ENCODE measurements around the gene TPK1. TPM values are rescaled to one million over a fixed set of nuclear protein-coding genes. Genes with fewer than 3 reads are reported as not detected.

The TPK1 gene
- total and polyA plus RNA-seq, 2 of the 8 experiments (the other 6 are each of a cell fraction or from before 2014, with no cell fraction given): 1.9 to 2.7 TPM

- Histone ChIP-seq H3K79me1 (ENCODE audit: low read depth, low read length) (no peaks in the 10 kb centered on the region), H3K36me3 (ENCODE audit: control insufficient read depth in 2 of 4, insufficient read depth in 4 of 4, low read length in 3 of 4) (no peaks in the 10 kb centered on the region), H2BK15ac (ENCODE audit: low read length) (no peak overlapping the region), H2BK20ac (ENCODE audit: low read length) (no peak overlapping the region), H2AFZ (ENCODE audit: low read length) (no peak overlapping the region), H4K5ac (ENCODE audit: insufficient read length, low read depth, low read length) (no peak overlapping the region), H3K4me3 (ENCODE audit: extremely low read depth in 1 of 4, insufficient read depth in 2 of 4, low read depth in 3 of 4, low read length in 4 of 4) (no peak overlapping the region), H3K18ac (ENCODE audit: extremely low read depth, low read length) (no peak overlapping the region), H3K9me3 (ENCODE audit: insufficient read depth in 2 of 2, low read depth in 1 of 2, low read length in 1 of 2) (no peaks in the 10 kb centered on the region), H3K56ac (replicated peaks; ENCODE audit: insufficient read length, low read depth, low read length) (no peak overlapping the region), H3K27me3 (replicated peaks in 1 of 4; ENCODE audit: control insufficient read depth in 3 of 4, extremely low read depth in 1 of 4, insufficient read depth in 3 of 4, low read length in 3 of 4) (no peaks in the 10 kb centered on the region), H2BK12ac (ENCODE audit: low read depth, low read length) (no peak overlapping the region), H3K27ac (ENCODE audit: low read depth, low read length) (no peak overlapping the region), H3K79me2 (ENCODE audit: control insufficient read depth in 1 of 2, insufficient read depth in 2 of 2, low read length in 2 of 2) (no peaks in the 10 kb centered on the region), H3K4ac (replicated peaks; ENCODE audit: insufficient read length, low read depth, low read length) (no peak overlapping the region), H3K4me2 (ENCODE audit: insufficient read depth in 1 of 2, low read depth in 2 of 2, low read length in 2 of 2) (no peak overlapping the region), H3K9ac (replicated peaks in 1 of 4; ENCODE audit: extremely low read depth in 1 of 4, low read depth in 3 of 4, low read length in 3 of 4) (no peak overlapping the region), H2BK5ac (ENCODE audit: low read depth, low read length) (no peak overlapping the region), H2AK5ac (ENCODE audit: low read depth, low read length) (no peak overlapping the region), H3K4me1 (replicated peaks in 1 of 4; ENCODE audit: control insufficient read depth in 3 of 4, insufficient read depth in 4 of 4, low read length in 3 of 4) (no peaks in the 10 kb centered on the region), H4K20me1 (replicated peaks in 1 of 2; ENCODE audit: control insufficient read depth in 1 of 2, insufficient read depth in 2 of 2, low read length in 2 of 2) (no peaks in the 10 kb centered on the region), H2BK120ac (replicated peaks; ENCODE audit: low read depth, low read length) (no peak overlapping the region), H3K14ac (ENCODE audit: insufficient read length) (no peak overlapping the region), H4K8ac (ENCODE audit: extremely low read depth, insufficient read depth, low read length) (no peak overlapping the region), H4K91ac (replicated peaks; ENCODE audit: insufficient read length, low read length) (no peak overlapping the region), H3K23ac (ENCODE audit: insufficient read length) (no peak overlapping the region), H3K23me2 (ENCODE audit: low read depth, low read length) (no peaks in the 10 kb centered on the region)
- ChIA-PET CTCF (ENCODE audit: partially characterized antibody) (interaction anchor here (0.6 kb wide), 1 partner anchor 50 kb away, joined by 4 read pairs; no protein-coding TSS in a partner anchor), POLR2A (ENCODE audit: partially characterized antibody) (no interaction called here)
- FAIRE-seq (no peak), DNase-seq (ENCODE audit: low read depth in 1 of 2, low spot score in 2 of 2) (no peak)
- TF ChIP-seq SUZ12 (IDR thresholded peaks at IDR 0.05; ENCODE audit: low read length) (no peak), KDM1A (IDR thresholded peaks at IDR 0.05; ENCODE audit: borderline replicate concordance, low read length) (no peak), SAP30 (IDR thresholded peaks at IDR 0.05; ENCODE audit: insufficient read depth, insufficient replicate concordance, low read length) (no peak), TBP (IDR thresholded peaks at IDR 0.05; ENCODE audit: low read depth, low read length) (no peak), BRCA1 (IDR thresholded peaks at IDR 0.05; ENCODE audit: low read depth, low read length) (no peak), TAF7 (optimal IDR thresholded peaks at IDR 0.05; ENCODE audit: borderline replicate concordance, low read depth, low read length) (no peak), SIN3A (conservative IDR thresholded peaks at IDR 0.05 in 1 of 2, IDR thresholded peaks at IDR 0.05 in 1 of 2; ENCODE audit: low read depth in 1 of 2, low read length in 2 of 2) (no peak), CEBPB (IDR thresholded peaks at IDR 0.05; ENCODE audit: low read depth, low read length) (no peak), JUND (IDR thresholded peaks at IDR 0.05; ENCODE audit: low read length) (no peak), SP4 (IDR thresholded peaks at IDR 0.05; ENCODE audit: low read length) (no peak), ATF2 (IDR thresholded peaks at IDR 0.05; ENCODE audit: low read length) (no peak), BCL11A (IDR thresholded peaks at IDR 0.05; ENCODE audit: low read depth in 2 of 2, low read length in 2 of 2) (no peak)
- 87% methylated on average over 2 of the region's 2 CpGs; no CpG with 5 or more reads in 1 of the 2 experiments for WGBS, 2 experiments (ENCODE audit: extremely low coverage in 1 of 2, insufficient coverage in 1 of 2, insufficient read length in 1 of 2, insufficient replicate concordance in 2 of 2, low coverage in 1 of 2, low lambda C conversion rate in 2 of 2, missing lambda C conversion rate in 1 of 2)
Measured at GRCh38 chr7:144791488-144791887, 44.4 kb downstream of the TPK1 start.

Measured in H1 (cell line).